Lower leg skin (tissue), 3 donors: ENCODE data around the gene ACP4.

Experiments used
- POLR2A ChIP-seq, 2 donors: fragments of 450-650 bp; IDR thresholded peaks; one replicate each; pipeline ENCODE4 v1.6.1; 2016 to 2017; ENCODE audit warnings: antibody characterized with exemption in 2 of 2, mild to moderate bottlenecking in 1 of 2, moderate library complexity in 1 of 2
- TF ChIP-seq, protein P1 (sequence below), 3 donors: fragments of 450-650 bp; IDR thresholded peaks; one replicate each; pipeline ENCODE4 v1.5.1; 2016; ENCODE audit warnings: antibody characterized with exemption in 3 of 3, mild to moderate bottlenecking in 3 of 3, moderate library complexity in 2 of 3

DNA sequence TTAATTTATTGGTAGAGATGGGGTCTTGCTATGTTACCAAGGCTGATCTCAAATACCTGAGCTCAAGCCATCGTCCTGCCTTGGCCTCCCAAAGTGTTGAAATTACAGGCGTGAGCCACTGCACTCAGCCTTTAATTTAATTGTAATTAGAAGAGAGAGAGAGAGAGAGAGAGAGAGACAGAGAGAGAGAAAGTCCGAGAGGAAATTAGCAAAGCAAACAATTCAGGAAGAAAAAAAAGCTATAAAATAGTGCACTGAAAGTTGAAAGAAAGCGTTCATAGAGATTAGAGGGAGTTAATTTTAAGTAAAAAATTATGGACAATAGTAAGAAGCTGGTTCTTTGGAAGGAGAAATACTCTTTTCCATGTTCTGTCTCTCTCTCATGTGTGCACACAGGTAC lies 13.0 kb upstream of the ACP4 start:
- TF ChIP-seq, protein P1, sequence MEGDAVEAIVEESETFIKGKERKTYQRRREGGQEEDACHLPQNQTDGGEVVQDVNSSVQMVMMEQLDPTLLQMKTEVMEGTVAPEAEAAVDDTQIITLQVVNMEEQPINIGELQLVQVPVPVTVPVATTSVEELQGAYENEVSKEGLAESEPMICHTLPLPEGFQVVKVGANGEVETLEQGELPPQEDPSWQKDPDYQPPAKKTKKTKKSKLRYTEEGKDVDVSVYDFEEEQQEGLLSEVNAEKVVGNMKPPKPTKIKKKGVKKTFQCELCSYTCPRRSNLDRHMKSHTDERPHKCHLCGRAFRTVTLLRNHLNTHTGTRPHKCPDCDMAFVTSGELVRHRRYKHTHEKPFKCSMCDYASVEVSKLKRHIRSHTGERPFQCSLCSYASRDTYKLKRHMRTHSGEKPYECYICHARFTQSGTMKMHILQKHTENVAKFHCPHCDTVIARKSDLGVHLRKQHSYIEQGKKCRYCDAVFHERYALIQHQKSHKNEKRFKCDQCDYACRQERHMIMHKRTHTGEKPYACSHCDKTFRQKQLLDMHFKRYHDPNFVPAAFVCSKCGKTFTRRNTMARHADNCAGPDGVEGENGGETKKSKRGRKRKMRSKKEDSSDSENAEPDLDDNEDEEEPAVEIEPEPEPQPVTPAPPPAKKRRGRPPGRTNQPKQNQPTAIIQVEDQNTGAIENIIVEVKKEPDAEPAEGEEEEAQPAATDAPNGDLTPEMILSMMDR (IDR thresholded peaks at IDR 0.05): no peak
- no peak for TF ChIP-seq POLR2A (IDR thresholded peaks at IDR 0.05)
